ENCODE results near the gene DENND5A.

DNA sequence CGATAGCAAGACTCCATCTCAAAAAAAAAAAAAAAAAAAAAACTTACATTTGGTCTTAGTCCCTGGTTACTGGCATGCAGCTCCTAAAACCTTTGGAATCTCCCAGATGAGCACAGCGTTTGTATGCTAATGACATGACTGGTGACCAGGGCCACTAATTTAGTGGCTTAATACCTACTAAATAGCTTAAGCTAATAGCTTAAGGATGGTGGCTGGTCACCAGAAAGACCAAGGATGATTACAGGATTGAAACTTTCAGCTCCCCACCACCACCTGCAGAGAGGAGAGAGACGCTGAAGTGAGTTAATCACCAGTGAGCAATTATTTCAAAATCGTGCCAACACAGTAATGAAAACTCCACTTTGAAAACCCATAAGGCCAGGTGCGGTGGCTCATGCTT is 37.1 kb downstream of the DENND5A start:
- TF ChIP-seq, protein P1, sequence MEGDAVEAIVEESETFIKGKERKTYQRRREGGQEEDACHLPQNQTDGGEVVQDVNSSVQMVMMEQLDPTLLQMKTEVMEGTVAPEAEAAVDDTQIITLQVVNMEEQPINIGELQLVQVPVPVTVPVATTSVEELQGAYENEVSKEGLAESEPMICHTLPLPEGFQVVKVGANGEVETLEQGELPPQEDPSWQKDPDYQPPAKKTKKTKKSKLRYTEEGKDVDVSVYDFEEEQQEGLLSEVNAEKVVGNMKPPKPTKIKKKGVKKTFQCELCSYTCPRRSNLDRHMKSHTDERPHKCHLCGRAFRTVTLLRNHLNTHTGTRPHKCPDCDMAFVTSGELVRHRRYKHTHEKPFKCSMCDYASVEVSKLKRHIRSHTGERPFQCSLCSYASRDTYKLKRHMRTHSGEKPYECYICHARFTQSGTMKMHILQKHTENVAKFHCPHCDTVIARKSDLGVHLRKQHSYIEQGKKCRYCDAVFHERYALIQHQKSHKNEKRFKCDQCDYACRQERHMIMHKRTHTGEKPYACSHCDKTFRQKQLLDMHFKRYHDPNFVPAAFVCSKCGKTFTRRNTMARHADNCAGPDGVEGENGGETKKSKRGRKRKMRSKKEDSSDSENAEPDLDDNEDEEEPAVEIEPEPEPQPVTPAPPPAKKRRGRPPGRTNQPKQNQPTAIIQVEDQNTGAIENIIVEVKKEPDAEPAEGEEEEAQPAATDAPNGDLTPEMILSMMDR (IDR thresholded peaks at IDR 0.05 in 4 of 5, conservative IDR thresholded peaks at IDR 0.05 in 1 of 5): no peak
- no peak for TF ChIP-seq POLR2A (IDR thresholded peaks at IDR 0.05)
